ENCODE results near the gene PCDHGA1. TPM values are rescaled to one million over a fixed set of nuclear protein-coding genes. Genes with fewer than 3 reads are reported as not detected.
"Not testable (repeated sequence)": the region's sequence is repeated elsewhere in the genome, so short reads cannot be mapped to it uniquely, and the experiment has no call there.

Gene PCDHGA1
- total RNA-seq, 1 donor from 2014 or later = 3.3 TPM

GRCh38 chr5:141432726-141433125 is 102.4 kb downstream of the PCDHGA1 start:
- not testable (repeated sequence) for DNase-seq (ENCODE audit: low spot score in 2 of 2); FAIRE-seq

GRCh38 chr5:141434006-141434405 is 103.7 kb downstream of the PCDHGA1 start:
- DNase-seq (ENCODE audit: low spot score in 2 of 2) (no peak), FAIRE-seq (no peak)

GRCh38 chr5:141437221-141437620 is 106.9 kb downstream of the PCDHGA1 start:
- DNase-seq (ENCODE audit: low spot score in 2 of 2) = no peak
- FAIRE-seq = no peak

GRCh38 chr5:141439411-141440141 is 109.3 kb downstream of the PCDHGA1 start:
- FAIRE-seq (no peak), DNase-seq (ENCODE audit: low spot score in 2 of 2) (no peak)

GRCh38 chr5:141440341-141440740 is 110.0 kb downstream of the PCDHGA1 start:
- DNase-seq (ENCODE audit: low spot score in 2 of 2) (no peak), FAIRE-seq (no peak)

GRCh38 chr5:141441571-141442170 is 111.4 kb downstream of the PCDHGA1 start:
- FAIRE-seq (no peak), DNase-seq (ENCODE audit: low spot score in 2 of 2) (no peak)

GRCh38 chr5:141465351-141465750 is 135.0 kb downstream of the PCDHGA1 start:
- DNase-seq (ENCODE audit: low spot score in 2 of 2) (no peak), FAIRE-seq (no peak)

GRCh38 chr5:141475625-141476131 is 145.4 kb downstream of the PCDHGA1 start, which contains the start of gene PCDHGC3:
Gene PCDHGC3, plus strand, starts transcription at chr5:141475966. Its CDS starts 151 bp downstream, at chr5:141476117.
- FAIRE-seq (no peak), DNase-seq (ENCODE audit: low spot score in 2 of 2) (peak in 1 of 2 donors; percentile 82)

GRCh38 chr5:141476132-141476911 is 146.0 kb downstream of the PCDHGA1 start:
- DNase-seq (ENCODE audit: low spot score in 2 of 2) (no peak), FAIRE-seq (no peak)

GRCh38 chr5:141477044-141477575 is 146.8 kb downstream of the PCDHGA1 start:
- DNase-seq (ENCODE audit: low spot score in 2 of 2) (no peak), FAIRE-seq (no peak)

- DNase-seq (ENCODE audit: low spot score in 2 of 2) (no peak), FAIRE-seq (no peak)
Observed at GRCh38 chr5:141477815-141478214, 147.5 kb downstream of the PCDHGA1 start.

- FAIRE-seq (no peak), DNase-seq (ENCODE audit: low spot score in 2 of 2) (no peak)
Observed at GRCh38 chr5:141478321-141478945, 148.1 kb downstream of the PCDHGA1 start.

- FAIRE-seq (no peak), DNase-seq (ENCODE audit: low spot score in 2 of 2) (no peak)
Observed at GRCh38 chr5:141479776-141480175, 149.5 kb downstream of the PCDHGA1 start.

GRCh38 chr5:141483902-141484301 is 153.6 kb downstream of the PCDHGA1 start:
- FAIRE-seq (no peak), DNase-seq (ENCODE audit: low spot score in 2 of 2) (no peak)

- DNase-seq (ENCODE audit: low spot score in 2 of 2) (no peak), FAIRE-seq (no peak)
Observed at GRCh38 chr5:141484310-141484640, 154.0 kb downstream of the PCDHGA1 start.

- DNase-seq (ENCODE audit: low spot score in 2 of 2) (no peak), FAIRE-seq (no peak)
Observed at GRCh38 chr5:141484641-141485311, 154.5 kb downstream of the PCDHGA1 start, which contains the start of gene PCDHGC4. Gene PCDHGC4, plus strand, starts transcription at chr5:141485030. Its CDS starts 144 bp downstream, at chr5:141485174.

GRCh38 chr5:141485321-141486055 is 155.2 kb downstream of the PCDHGA1 start:
- DNase-seq (ENCODE audit: low spot score in 2 of 2) (no peak), FAIRE-seq (no peak)

GRCh38 chr5:141486091-141486490 is 155.8 kb downstream of the PCDHGA1 start:
- DNase-seq (ENCODE audit: low spot score in 2 of 2) (no peak), FAIRE-seq (no peak)

GRCh38 chr5:141487131-141487530 is 156.8 kb downstream of the PCDHGA1 start:
- FAIRE-seq (no peak), DNase-seq (ENCODE audit: low spot score in 2 of 2) (no peak)
